ENCODE data around the gene CCDC9B.

Gene CCDC9B

GRCh38 chr15:40340740-40341400 lies at the start of gene CCDC9B:
Gene CCDC9B, minus strand, starts transcription at chr15:40340939. Its CDS starts 120 bp downstream, at chr15:40340819.
- DNase-seq (ENCODE audit: low read depth in 2 of 2): no peak

DNA sequence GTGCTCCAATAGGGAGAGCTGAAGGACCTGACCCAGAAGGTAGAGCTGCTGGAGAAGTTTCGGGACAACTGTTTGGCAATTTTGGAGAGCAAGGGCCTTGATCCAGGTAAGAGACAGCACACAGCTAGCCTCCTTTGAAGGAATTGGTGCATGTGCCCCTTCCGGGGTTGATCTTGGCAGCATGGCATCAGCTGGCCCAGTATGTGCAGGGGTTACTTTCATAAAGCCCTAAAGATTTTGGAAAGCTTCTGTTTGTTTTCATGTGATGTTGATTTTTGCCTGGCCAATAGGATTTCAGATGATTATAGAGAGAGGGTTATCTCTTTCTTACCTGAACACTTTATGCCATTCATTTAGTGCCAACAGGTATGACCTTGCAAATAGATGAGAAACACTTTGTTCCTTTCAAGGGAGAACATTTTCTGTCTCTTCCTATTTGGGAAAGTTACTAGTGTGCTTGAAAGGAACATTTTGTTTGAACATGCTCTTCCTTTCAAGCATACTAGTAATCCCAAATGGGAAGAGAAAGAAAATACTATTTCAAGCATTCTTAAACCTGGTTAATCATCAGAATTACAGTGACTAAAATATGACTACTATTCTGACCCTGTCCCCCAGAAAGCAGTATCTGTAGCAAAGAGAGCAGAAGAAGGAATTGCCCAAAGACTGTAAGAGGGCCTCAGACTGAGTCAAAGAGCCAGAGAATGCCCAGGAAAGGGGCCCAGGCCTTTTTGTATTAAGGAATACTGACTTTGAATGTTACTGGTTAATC lies 49.3 kb upstream of the CCDC9B start:
- no peak for DNase-seq (ENCODE audit: low read depth in 2 of 2)

DNA sequence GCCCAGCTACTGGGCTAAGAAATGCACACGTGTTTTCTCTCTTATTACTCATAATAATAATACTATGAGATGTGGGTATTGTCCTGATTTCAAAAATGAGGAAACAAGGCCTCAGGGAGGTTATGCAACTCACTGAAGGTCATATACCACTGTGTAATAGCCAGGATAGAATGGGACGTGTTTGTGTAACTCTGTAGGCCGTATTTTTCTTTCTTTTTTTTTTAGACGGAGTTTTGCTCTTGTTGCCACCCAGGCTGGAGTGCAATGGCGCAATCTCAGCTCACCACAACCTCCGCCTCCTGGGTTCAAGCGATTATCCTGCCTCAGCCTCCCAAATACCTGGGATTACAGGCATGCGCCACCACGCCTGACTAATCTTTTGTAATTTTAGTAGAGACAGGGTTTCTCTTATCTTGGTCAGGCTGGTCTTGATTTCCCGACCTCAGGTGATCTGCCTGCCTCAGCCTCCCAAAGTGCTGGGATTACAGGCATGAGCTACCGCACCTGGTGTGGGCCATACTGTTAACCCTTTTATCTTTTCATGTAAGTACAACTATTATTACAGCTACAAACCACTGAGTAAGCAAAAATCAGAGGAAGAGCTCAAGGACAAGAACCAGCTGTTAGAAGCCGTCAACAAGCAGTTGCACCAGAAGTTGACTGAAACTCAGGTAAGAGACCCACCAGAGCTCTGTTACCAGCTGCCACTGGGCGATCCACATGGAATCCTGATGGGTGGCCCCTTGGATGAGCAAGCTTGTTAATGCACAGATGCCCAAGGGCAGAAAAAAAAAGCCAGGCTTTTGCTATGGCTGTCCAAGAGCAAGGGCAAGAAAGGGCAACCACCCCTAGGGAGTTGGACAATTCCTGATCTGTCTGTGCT lies 48.4 kb upstream of the CCDC9B start:
- DNase-seq (ENCODE audit: low read depth in 2 of 2): no peak

- no peak for DNase-seq (ENCODE audit: low read depth in 2 of 2)
Observed at GRCh38 chr15:40386480-40386879, 45.7 kb upstream of the CCDC9B start.

GRCh38 chr15:40382580-40383456 lies 42.1 kb upstream of the CCDC9B start, which contains the start of gene KNSTRN:
Gene KNSTRN, plus strand, starts transcription at chr15:40382721. Its CDS starts 115 bp downstream, at chr15:40382836.
- DNase-seq (ENCODE audit: low read depth in 2 of 2): peak; percentile 90 to 95

GRCh38 chr15:40381818-40382529 lies 41.2 kb upstream of the CCDC9B start:
- DNase-seq (ENCODE audit: low read depth in 2 of 2): no peak

DNA sequence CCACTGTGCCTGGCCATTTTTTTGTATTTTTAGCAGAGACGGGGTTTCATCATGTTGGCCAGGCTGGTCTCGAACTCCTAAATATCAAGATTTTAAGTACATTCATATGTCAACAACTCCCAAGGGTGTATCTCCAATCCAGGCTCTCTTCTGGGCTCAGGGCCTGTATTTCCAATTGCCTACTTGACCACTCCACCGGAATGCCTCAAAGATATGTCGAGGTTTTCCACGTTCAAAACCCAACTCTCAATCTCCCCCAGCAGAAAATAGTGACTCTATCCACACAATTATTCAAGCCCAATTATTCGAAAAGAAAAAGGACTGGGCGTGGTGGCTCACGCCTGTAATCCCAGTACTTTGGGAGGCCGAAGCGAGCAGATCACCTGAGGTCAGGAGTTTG lies 39.9 kb upstream of the CCDC9B start:
- no peak for DNase-seq (ENCODE audit: low read depth in 2 of 2)

- DNase-seq (ENCODE audit: low read depth in 2 of 2): no peak
Observed at GRCh38 chr15:40379853-40380252, 39.1 kb upstream of the CCDC9B start.

DNA sequence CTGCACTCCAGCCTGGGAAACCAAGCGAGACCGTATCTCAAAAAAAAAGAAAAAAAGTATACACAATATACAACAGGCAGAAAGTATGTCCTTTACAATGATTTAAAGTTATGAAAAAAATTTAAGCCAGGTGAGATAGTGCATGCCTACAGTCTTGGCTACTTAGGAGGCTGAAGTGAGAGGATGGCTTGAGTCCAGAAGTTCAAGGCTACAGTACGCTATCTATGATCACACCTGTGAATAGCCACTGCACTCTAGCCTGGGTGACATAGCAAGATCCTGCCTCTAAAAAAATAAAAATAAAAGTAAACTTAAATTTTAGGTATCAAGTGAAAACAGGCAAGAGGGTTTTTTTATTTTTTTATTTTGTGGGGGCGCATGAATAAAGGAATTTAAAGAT lies 38.6 kb upstream of the CCDC9B start:
- DNase-seq (ENCODE audit: low read depth in 2 of 2): no peak

DNA sequence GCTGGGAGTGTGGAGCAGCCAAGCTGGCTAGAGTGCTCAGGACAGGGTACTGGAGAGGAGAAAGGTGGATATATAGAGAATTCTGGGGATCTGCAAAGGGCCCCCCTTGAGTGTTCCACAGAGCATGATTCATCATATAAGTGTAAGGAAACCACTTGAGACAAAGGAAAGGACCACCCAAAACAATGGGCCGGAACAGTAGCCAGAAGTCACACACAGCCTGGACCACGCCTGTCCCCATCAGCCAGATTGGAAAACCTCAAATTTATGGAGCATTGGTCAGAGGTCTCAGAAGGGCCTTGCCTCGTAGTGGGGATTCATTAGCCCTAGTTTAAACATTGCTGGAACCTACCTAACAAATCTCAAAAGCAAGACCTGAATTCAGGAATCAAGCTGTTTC lies 36.9 kb upstream of the CCDC9B start:
- no peak for DNase-seq (ENCODE audit: low read depth in 2 of 2)

GRCh38 chr15:40372981-40373380 lies 32.2 kb upstream of the CCDC9B start:
- DNase-seq (ENCODE audit: low read depth in 2 of 2): no peak

DNA sequence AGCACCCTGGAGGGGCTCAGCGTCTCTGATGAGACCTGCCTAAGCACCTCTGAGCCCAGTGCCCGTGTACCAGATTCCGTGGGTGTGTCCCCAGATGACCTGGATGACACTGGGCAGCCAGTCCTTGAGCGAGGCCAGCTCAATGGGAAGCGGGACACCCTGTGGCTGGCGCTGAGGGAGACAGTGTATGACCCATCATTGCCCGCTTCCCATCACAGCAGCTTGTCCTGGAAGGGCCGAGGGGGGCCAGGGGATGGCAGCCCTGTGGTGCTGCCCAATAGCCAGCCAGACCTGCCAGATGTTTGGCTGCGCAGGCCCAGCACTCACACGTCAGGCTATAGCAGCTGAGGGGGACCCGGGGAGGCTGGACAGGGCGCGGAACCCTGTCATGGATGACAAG lies 29.2 kb upstream of the CCDC9B start:
- no peak for DNase-seq (ENCODE audit: low read depth in 2 of 2)

GRCh38 chr15:40369474-40369869 lies 28.7 kb upstream of the CCDC9B start:
- DNase-seq (ENCODE audit: low read depth in 2 of 2): no peak

DNA sequence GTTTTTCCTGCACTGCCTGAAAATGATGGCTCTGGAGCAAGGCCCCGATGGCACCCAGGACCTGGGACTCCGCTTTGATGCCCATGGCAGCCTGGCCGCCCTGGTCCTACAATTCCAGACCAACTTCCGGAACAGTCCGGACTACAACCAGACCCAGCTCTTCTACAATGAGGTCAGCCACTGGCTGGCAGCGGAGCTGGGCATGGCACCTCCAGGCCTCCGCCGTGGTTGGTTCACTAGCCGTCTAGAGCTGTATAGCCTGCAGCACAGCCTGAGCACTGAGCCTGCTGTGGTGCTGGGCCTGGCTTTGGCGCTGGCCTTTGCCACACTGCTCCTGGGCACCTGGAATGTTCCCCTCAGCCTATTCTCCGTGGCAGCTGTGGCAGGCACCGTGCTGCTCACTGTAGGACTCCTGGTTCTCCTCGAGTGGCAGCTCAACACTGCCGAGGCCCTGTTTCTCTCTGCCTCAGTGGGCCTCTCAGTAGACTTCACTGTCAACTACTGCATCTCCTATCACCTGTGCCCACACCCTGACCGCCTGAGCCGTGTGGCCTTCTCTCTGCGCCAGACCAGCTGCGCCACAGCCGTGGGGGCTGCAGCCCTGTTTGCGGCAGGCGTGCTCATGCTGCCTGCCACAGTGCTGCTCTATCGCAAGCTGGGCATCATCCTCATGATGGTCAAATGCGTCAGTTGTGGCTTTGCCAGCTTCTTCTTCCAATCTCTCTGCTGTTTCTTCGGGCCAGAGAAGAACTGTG lies 28.2 kb upstream of the CCDC9B start:
- no peak for DNase-seq (ENCODE audit: low read depth in 2 of 2)

- peak; percentile 76 to 83 for DNase-seq (ENCODE audit: low read depth in 2 of 2)
Observed at GRCh38 chr15:40367686-40368611, 27.2 kb upstream of the CCDC9B start.

GRCh38 chr15:40367371-40367685 lies 26.6 kb upstream of the CCDC9B start:
- no peak for DNase-seq (ENCODE audit: low read depth in 2 of 2)

DNA sequence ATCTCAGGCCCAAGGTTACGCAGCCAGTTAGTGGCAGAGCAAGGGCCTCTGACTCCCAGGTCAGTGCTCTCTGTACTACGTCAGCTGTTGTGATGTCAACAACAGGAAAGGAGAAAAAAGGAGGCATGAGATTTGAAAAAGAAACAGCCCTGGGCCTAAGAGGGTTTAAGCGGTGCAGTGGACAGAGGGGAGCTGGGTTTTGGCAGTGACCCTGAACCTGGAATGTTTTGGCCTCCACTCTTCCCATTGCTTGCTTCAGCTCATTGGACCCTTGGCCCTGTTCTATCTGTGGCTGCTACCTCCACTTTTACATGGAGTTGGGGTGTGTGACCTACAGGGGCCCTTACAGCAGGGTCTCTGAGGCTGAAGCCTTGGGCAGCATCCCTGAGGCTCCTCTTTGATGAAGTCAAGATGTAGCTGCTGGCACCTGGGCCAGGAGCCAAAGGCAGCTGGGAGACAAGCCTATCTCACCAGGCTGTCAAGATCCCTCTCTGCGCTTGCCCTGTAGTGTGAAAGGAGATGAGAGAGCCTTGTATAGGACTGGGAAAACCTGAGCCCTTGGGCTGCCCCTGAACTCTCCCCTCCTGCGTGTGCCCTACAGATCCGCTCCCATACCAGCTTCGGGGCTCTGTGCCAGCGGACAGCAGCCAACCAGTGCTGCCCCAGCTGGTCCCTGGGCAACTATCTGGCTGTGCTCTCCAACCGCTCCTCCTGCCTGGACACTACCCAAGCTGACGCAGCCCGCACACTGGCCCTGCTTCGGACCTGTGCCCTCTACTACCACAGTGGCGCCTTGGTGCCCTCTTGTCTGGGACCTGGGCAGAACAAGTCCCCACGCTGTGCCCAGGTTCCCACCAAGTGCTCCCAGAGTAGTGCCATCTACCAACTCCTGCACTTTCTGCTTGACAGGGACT lies 26.0 kb upstream of the CCDC9B start:
- no peak for DNase-seq (ENCODE audit: low read depth in 2 of 2)
